ENCODE measurements around the gene BRICD5. TPM values are rescaled to one million over a fixed set of nuclear protein-coding genes. Genes with fewer than 3 reads are reported as not detected.

Gene BRICD5
- total RNA-seq = 0.65 and 1.1 TPM in 2 replicates

DNA sequence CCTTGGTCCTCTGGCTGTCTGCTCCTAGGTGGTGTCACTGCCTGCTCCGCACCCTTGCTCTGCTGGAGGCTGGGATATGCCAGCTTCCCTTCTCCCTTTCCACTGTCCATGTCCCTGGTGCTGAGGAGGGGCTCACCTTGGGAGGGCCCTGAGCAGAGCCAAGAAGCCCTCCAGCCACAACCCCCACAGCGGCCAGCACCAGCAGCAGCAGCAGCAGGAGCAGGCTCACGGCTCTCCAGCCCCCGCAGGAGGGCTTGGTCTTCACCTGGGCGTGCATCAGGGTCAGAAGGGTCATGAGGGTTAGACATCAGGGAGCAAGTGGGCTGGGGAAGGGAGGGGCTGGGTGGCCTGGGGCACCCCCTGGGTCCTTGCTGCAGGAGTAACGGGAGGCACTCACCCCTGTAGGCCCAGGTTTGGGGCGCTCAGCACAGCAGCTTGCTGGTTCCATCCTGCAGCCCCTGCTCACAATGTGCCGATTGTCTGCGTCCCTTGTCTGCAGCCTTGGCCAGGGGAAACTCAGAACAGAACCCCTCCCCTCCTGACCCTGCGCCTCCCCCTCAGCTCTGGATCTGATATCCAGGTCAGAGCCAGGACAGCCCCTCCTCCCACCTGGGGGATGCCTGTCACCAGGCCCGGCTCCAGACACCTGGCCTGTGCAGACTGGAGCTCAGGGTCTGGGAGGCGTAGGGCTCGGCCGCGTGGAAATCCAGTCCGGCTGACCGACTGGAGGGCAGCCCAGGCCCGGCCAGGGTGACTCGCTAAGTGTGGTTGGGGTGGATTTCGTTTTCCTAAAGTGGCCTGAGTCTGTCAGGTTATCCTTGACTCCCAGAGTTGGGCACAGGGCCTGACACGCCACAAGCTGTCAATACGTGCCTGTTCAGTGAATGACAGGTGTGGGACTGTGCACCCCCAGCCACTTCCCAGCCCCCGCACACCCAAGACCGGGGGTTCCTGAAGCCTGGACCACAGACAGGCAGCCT is at the start of gene BRICD5:
Gene BRICD5 (minus strand): TSS at position 478 of the 980 bp plus-strand sequence. CDS start 30 bp downstream, at position 448.

DNA sequence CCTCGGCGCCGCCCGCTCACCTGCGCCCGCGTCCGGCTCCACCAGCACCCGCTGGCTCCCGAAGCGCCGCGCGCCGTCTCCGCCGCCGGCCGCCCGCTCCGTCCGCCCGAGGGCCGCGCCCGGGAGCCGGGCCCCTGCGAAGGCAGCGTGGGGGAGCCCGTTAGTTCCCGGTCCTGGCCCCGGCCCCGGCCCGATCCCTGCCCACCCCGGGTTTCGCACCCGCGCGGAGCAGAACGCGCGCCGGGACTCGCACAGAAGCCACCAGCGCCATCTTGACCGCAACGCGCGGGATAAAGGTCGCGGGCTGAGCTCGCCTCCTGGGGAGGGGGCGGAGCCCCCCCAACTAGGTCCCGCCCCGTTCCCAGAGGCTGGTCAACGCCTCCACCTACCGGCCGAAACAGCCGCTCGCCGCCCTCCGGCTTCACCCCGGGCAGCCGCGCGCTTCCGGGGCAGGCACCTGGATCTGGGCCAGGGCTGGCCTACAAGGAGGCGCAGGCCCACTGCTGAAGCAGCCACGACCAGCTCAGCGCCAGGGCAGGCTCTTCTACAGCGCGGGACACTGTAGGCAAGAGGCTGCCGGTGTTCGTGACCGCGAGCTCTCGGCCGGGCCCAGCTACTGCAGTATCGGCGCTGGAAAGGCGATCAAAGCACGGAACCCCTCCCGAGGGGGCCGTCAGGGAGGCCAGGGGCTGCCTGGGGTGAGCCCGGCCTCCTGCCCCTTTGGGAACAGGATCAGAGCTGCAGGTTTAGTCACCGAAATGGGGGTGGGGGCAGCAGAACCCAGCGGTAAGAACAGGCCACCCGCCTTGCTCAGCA is 40.8 kb upstream of the BRICD5 start, which contains the start of gene ECI1:
Gene ECI1 (minus strand): TSS at position 292 of the 816 bp plus-strand sequence. CDS start 21 bp downstream, at position 271.

DNA sequence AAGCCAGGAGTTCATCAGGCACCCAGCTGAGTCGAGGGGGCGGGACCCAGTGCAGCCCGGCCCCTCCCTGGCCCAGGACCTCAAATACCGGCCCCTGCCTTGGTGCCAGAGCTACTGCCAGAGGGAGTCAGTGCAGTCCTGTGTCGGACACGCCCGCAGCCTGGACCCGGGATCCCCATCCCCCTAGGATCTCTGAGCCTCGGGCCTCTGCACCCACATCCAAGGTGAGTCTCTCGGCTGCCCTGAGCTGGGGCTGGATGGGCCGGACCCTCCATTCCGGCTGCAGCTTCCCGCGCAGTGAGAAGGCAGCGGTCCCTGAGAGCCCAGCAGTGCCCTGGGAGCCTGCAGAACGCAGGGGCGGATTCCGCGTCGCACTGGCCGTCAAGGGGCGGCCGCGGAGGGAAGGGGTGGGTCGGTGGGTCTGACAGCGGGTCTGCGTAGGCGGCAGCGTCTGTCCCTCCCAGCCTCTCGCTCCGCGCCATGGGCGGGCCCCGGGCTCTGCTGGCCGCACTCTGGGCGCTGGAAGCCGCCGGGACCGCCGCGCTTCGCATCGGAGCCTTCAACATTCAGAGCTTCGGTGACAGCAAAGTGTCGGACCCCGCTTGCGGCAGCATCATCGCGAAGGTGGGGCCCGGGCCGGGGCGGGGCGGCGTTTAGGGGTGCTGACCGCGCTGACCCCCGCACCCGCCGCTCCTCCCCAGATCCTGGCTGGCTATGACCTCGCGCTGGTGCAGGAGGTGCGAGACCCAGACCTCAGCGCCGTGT is 25.9 kb upstream of the BRICD5 start, which contains the start of gene DNASE1L2:
Gene DNASE1L2 (plus strand): TSS at position 108 of the 765 bp plus-strand sequence. CDS start 373 bp downstream, at position 481.

GRCh38 chr16:2223221-2223941 is 12.7 kb upstream of the BRICD5 start, which contains the start of gene E4F1:
Gene E4F1 (plus strand): TSS chr16:2223591. CDS start chr16:2223614, 23 bp downstream.

GRCh38 chr16:2214719-2214968 is 4.0 kb upstream of the BRICD5 start, which contains the start of gene PGP:
Gene PGP (minus strand): TSS chr16:2214840. CDS start chr16:2214777, 63 bp downstream.

DNA sequence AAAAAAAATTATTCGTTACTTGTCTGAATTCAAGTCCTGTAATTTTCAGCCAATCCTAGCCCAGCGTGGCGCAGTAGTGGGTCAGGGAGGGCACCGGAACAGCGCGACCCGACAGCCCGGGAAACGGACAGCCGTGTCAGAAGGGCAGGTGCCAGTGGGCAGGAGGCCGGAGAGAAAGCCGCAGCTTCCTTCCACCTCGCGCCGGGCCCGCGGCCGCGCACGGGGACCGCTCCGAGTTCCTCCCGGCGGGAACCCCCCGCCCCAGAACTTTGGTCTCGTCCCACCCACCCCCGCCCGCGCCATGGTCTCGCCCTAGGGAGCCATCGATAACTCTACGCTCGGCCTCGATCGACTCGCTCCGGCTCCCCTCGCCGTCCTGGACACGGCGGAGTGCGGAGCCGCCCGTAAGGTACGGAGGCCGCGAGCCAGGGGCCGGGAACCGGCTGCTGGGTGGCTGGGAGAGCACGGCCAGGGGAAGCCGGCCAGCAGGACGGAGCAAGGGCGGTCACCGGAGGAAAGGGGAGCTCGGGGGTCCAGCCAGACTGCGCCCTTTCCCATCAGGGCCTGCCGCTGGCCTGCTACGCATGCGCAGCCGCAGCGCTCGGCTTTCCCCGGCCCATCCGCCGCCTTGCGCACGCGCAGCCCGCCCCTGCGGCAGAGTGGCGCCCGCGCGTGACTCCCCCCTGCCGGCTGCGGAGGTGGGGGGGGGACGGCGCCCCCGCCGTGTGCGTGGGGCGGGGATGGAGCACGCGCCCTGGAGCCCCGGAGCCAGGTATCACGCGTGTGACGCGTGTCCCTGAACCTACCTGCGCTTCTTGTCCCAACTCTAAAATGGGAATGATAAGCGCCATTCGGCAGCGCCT is 5.3 kb downstream of the BRICD5 start, which contains the start of gene MLST8:
Gene MLST8 (plus strand): TSS at position 351 of the 863 bp plus-strand sequence. CDS start 632 bp downstream, outside the sequence.

GRCh38 chr16:2196162-2196980 is 14.3 kb downstream of the BRICD5 start, which contains the start of gene CASKIN1:
Gene CASKIN1 (minus strand): TSS chr16:2196605. CDS start chr16:2196432, 173 bp downstream.

Other genes with a start within 250 kb of the BRICD5 start
- gene RPS2, start 246.0 kb downstream of the BRICD5 start, total RNA-seq = 1,254 and 1,380 TPM in 2 replicates
- gene RNF151, start 244.0 kb downstream of the BRICD5 start, total RNA-seq = not detected in 2 replicates
- gene TBL3, start 238.8 kb downstream of the BRICD5 start, total RNA-seq = 23.9 and 26.9 TPM in 2 replicates
- 0.12 TPM in 1 of 2 replicates, not detected in the other for gene NOXO1, start 229.4 kb downstream of the BRICD5 start, total RNA-seq
- 10.7 and 11.4 TPM in 2 replicates for gene GFER, start 226.7 kb downstream of the BRICD5 start, total RNA-seq
- 1.1 and 1.9 TPM in 2 replicates for gene SYNGR3, start 220.9 kb downstream of the BRICD5 start, total RNA-seq
- gene ZNF598, start 201.0 kb downstream of the BRICD5 start, total RNA-seq = 30.1 and 30.8 TPM in 2 replicates
- gene NPW, start 191.1 kb downstream of the BRICD5 start, total RNA-seq = not detected in 2 replicates
- 33.9 and 35.0 TPM in 2 replicates for gene NHERF2, start 184.0 kb downstream of the BRICD5 start, total RNA-seq
- 23.6 and 24.7 TPM in 2 replicates for gene NTHL1, start 163.0 kb downstream of the BRICD5 start, total RNA-seq
- gene TSC2, start 162.9 kb downstream of the BRICD5 start, total RNA-seq = 73.8 and 84.7 TPM in 2 replicates
- gene PKD1, start 75.0 kb downstream of the BRICD5 start, total RNA-seq = 179 and 232 TPM in 2 replicates
- 0.61 and 0.97 TPM in 2 replicates for gene RAB26, start 62.2 kb downstream of the BRICD5 start, total RNA-seq
- 60.2 and 78.9 TPM in 2 replicates for gene TRAF7, start 55.1 kb downstream of the BRICD5 start, total RNA-seq
- gene CASKIN1, start 14.3 kb downstream of the BRICD5 start, total RNA-seq = 0.12 and 0.16 TPM in 2 replicates
- 38.0 and 41.0 TPM in 2 replicates for gene MLST8, start 5.4 kb downstream of the BRICD5 start, total RNA-seq
- gene PGP, start 4.0 kb upstream of the BRICD5 start, total RNA-seq = 9.9 and 12.4 TPM in 2 replicates
- 27.2 and 33.3 TPM in 2 replicates for gene E4F1, start 12.7 kb upstream of the BRICD5 start, total RNA-seq
- gene DNASE1L2, start 25.6 kb upstream of the BRICD5 start, total RNA-seq = 0.85 and 0.97 TPM in 2 replicates
- 35.7 and 37.3 TPM in 2 replicates for gene ECI1, start 40.7 kb upstream of the BRICD5 start, total RNA-seq
- 68.7 and 69.3 TPM in 2 replicates for gene RNPS1, start 57.3 kb upstream of the BRICD5 start, total RNA-seq
- gene ABCA3, start 129.9 kb upstream of the BRICD5 start, total RNA-seq = 0.36 and 1.9 TPM in 2 replicates
- gene CCNF, start 218.6 kb upstream of the BRICD5 start, total RNA-seq = 6.0 and 6.7 TPM in 2 replicates
- 1.1 and 1.2 TPM in 2 replicates for gene TEDC2, start 249.2 kb upstream of the BRICD5 start, total RNA-seq

Data from hair follicle dermal papilla cell (primary cell).